AG09319 (cell line): ENCODE results near the gene ORM1.
A peak's percentile ranks its signal among the peaks of the same experiment; 100 is the strongest.
"Not testable (repeated sequence)": the region's sequence is repeated elsewhere in the genome, so short reads cannot be mapped to it uniquely, and the experiment has no call there.

Experiments
- DNase-seq: peaks from one replicate; pipeline ENCODE4 v3.0.0-alpha.2; 2010; ENCODE audit warnings: low read depth; ENCODE audit errors: extremely low read depth
- CTCF ChIP-seq: IDR thresholded peaks from 2 replicates; pipeline ENCODE4 v1.5.1; 2011; ENCODE audit warnings: low read depth, mild to moderate bottlenecking, inconsistent platforms, low read length, moderate library complexity

Gene ORM1

GRCh38 chr9:114316605-114317230 is 6.2 kb upstream of the ORM1 start:
- no peak for DNase-seq
- TF ChIP-seq CTCF, result no peak

- no peak for TF ChIP-seq CTCF
- peak; percentile 82 for DNase-seq
These were observed 5.1 kb upstream of the ORM1 start for GRCh38 chr9:114317665-114318357.

GRCh38 chr9:114318416-114318815 is 4.5 kb upstream of the ORM1 start:
- no peak for TF ChIP-seq CTCF
- DNase-seq, result no peak

- TF ChIP-seq CTCF, result no peak
- DNase-seq, result no peak
These were observed 3.8 kb upstream of the ORM1 start for GRCh38 chr9:114319147-114319546.

GRCh38 chr9:114320710-114321109 is 2.2 kb upstream of the ORM1 start:
- DNase-seq, result not testable (repeated sequence)

GRCh38 chr9:114321759-114322158 is 1.1 kb upstream of the ORM1 start:
- DNase-seq, result no peak
- TF ChIP-seq CTCF, result no peak

GRCh38 chr9:114322160-114322818 is 609 bp upstream of the ORM1 start:
- not testable (repeated sequence) for DNase-seq

GRCh38 chr9:114323849-114324248 is 951 bp downstream of the ORM1 start:
- not testable (repeated sequence) for DNase-seq

GRCh38 chr9:114324492-114324891 is 1.6 kb downstream of the ORM1 start:
- no peak for DNase-seq
- no peak for TF ChIP-seq CTCF

- DNase-seq, result not testable (repeated sequence)
These were observed 2.1 kb downstream of the ORM1 start for GRCh38 chr9:114324965-114325364.

GRCh38 chr9:114325684-114326254 is 2.9 kb downstream of the ORM1 start:
- not testable (repeated sequence) for DNase-seq
